ENCODE measurements around the gene RASSF3. TPM values are rescaled to one million over a fixed set of nuclear protein-coding genes. Genes with fewer than 3 reads are reported as not detected.

The RASSF3 gene
- total and polyA plus RNA-seq, 2 experiments from 2014 or later = 20.6 to 39.6 TPM

DNA sequence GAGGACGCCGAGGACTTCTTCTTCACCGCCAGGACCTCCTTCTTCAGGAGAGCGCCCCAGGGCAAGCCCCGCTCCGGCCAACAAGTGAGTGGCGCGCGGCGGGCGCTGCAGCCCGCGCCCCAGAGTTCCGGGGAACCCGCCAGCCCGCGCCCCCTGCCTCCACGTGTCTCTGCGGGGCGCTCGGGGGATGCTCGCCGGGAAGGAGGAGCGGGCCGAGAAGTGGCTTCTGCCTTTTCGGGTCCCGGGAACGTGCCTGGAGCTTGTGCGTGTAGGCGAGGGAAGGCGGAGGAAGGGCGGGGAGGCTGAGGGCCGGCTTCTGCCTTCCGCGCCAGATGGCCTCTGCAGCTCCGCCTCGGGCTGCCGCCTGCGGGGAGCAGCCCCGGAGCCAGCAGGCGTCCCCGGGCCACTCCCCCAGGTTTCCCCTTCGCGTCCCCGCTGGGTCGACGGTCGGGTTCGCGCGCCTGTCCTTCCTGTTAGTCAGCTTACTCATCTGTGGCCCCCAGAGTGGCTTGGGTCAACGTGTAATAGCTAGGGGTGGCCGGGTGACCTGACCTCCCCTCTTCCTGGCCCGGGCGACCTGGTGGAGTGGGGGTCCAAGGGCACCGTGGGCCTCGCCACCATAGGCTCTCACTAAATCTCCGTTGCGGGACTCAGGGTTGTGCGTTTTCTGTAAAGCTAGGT is 505 bp downstream of the RASSF3 start:
- H3K27ac Mint-ChIP-seq = peak overlapping the region; percentile 77; the same call in 1 of the 2 replicates
- H2AFZ ChIP-seq = peak overlapping the region; percentile 72
- peak; percentile 64 for ATAC-seq
- TF ChIP-seq POLR2AphosphoS5 (IDR thresholded peaks at IDR 0.05; ENCODE audit: low read depth) (0 out of 2 replicates have a peak, but pooled peaks have one; percentile 31), EZH2 (IDR thresholded peaks at IDR 0.05; ENCODE audit: low read depth, unreplicated experiment) (no peak), CTCF (conservative IDR thresholded peaks at IDR 0.05; ENCODE audit: low read depth in 2 of 2) (0 out of 4 replicates have a peak, but pooled peaks of 1 of the 2 experiments have one; percentile 1), EZH2phosphoT487 (IDR thresholded peaks at IDR 0.05; ENCODE audit: unreplicated experiment) (no peak), ETS1 (IDR thresholded peaks at IDR 0.05) (no peak), REST (IDR thresholded peaks at IDR 0.05; ENCODE audit: unreplicated experiment) (no peak), ZNF114 (CRISPR knock-in tag; IDR thresholded peaks at IDR 0.05) (no peak), NANOG (IDR thresholded peaks at IDR 0.05; ENCODE audit: borderline replicate concordance) (no peak), STAT1 (IDR thresholded peaks at IDR 0.05; ENCODE audit: unreplicated experiment) (no peak), ZNF331 (CRISPR knock-in tag; IDR thresholded peaks at IDR 0.05; ENCODE audit: low read depth) (no peak), JUNB (IDR thresholded peaks at IDR 0.05; ENCODE audit: unreplicated experiment) (no peak)
- TF ChIP-seq, protein P1, sequence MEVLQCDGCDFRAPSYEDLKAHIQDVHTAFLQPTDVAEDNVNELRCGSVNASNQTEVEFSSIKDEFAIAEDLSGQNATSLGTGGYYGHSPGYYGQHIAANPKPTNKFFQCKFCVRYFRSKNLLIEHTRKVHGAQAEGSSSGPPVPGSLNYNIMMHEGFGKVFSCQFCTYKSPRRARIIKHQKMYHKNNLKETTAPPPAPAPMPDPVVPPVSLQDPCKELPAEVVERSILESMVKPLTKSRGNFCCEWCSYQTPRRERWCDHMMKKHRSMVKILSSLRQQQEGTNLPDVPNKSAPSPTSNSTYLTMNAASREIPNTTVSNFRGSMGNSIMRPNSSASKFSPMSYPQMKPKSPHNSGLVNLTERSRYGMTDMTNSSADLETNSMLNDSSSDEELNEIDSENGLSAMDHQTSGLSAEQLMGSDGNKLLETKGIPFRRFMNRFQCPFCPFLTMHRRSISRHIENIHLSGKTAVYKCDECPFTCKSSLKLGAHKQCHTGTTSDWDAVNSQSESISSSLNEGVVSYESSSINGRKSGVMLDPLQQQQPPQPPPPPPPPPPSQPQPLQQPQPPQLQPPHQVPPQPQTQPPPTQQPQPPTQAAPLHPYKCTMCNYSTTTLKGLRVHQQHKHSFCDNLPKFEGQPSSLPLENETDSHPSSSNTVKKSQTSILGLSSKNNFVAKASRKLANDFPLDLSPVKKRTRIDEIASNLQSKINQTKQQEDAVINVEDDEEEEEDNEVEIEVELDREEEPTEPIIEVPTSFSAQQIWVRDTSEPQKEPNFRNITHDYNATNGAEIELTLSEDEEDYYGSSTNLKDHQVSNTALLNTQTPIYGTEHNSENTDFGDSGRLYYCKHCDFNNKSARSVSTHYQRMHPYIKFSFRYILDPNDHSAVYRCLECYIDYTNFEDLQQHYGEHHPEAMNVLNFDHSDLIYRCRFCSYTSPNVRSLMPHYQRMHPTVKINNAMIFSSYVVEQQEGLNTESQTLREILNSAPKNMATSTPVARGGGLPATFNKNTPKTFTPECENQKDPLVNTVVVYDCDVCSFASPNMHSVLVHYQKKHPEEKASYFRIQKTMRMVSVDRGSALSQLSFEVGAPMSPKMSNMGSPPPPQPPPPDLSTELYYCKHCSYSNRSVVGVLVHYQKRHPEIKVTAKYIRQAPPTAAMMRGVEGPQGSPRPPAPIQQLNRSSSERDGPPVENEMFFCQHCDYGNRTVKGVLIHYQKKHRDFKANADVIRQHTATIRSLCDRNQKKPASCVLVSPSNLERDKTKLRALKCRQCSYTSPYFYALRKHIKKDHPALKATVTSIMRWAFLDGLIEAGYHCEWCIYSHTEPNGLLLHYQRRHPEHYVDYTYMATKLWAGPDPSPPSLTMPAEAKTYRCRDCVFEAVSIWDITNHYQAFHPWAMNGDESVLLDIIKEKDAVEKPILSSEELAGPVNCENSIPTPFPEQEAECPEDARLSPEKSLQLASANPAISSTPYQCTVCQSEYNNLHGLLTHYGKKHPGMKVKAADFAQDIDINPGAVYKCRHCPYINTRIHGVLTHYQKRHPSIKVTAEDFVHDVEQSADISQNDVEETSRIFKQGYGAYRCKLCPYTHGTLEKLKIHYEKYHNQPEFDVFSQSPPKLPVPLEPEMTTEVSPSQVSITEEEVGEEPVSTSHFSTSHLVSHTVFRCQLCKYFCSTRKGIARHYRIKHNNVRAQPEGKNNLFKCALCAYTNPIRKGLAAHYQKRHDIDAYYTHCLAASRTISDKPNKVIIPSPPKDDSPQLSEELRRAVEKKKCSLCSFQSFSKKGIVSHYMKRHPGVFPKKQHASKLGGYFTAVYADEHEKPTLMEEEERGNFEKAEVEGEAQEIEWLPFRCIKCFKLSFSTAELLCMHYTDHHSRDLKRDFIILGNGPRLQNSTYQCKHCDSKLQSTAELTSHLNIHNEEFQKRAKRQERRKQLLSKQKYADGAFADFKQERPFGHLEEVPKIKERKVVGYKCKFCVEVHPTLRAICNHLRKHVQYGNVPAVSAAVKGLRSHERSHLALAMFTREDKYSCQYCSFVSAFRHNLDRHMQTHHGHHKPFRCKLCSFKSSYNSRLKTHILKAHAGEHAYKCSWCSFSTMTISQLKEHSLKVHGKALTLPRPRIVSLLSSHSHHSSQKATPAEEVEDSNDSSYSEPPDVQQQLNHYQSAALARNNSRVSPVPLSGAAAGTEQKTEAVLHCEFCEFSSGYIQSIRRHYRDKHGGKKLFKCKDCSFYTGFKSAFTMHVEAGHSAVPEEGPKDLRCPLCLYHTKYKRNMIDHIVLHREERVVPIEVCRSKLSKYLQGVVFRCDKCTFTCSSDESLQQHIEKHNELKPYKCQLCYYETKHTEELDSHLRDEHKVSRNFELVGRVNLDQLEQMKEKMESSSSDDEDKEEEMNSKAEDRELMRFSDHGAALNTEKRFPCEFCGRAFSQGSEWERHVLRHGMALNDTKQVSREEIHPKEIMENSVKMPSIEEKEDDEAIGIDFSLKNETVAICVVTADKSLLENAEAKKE (CRISPR knock-in tag; IDR thresholded peaks at IDR 0.05) = no peak
- H3K27ac ChIP-seq (ENCODE audit: low read depth) = peak overlapping the region; percentile 87
- no peaks in the 10 kb centered on the region for H3K9me2 ChIP-seq (ENCODE audit: insufficient read depth)
- no peaks in the 10 kb centered on the region for H3K9me3 Mint-ChIP-seq
- H3K27me3 Mint-ChIP-seq (ENCODE audit: insufficient read depth, low read depth, poor library complexity) = peaks cover 5% of the 10 kb centered on the region
- H3K4me2 ChIP-seq = peak overlapping the region; percentile 92
- peak; percentile 76 for DNase-seq (ENCODE audit: low spot score)
- H3K36me3 Mint-ChIP-seq (ENCODE audit: low read depth) = peaks cover 20% of the 10 kb centered on the region; the same call in 2 of the 3 replicates
- peaks cover 10% of the 10 kb centered on the region for H4K20me1 ChIP-seq (replicated peaks; ENCODE audit: insufficient read depth)
- peaks cover 4% of the 10 kb centered on the region; the same call in 1 of the 2 replicates for H3K36me3 ChIP-seq (ENCODE audit: insufficient read depth)
- peaks cover 26% of the 10 kb centered on the region for H3K4me1 Mint-ChIP-seq
- peak overlapping the region; percentile 93 for H3K4me3 Mint-ChIP-seq
- peak overlapping the region; percentile 99 for H3K4me3 ChIP-seq
- H3K4me1 ChIP-seq (ENCODE audit: insufficient read depth) = peaks cover 21% of the 10 kb centered on the region; the same call in 1 of the 2 replicates
- H3K27me3 ChIP-seq (ENCODE audit: insufficient read depth) = no peaks in the 10 kb centered on the region
- H3F3A ChIP-seq (replicated peaks; ENCODE audit: low read depth) = peaks cover 5% of the 10 kb centered on the region
- H3K79me2 ChIP-seq (replicated peaks; ENCODE audit: insufficient read depth) = peaks cover 49% of the 10 kb centered on the region
